ENCODE data around the gene TICRR.

TICRR gene

GRCh38 chr15:89652666-89653065, 77.4 kb downstream of the TICRR start:
- TF ChIP-seq CTCF (IDR thresholded peaks at IDR 0.05) (no peak), ZFX (IDR thresholded peaks at IDR 0.05; ENCODE audit: borderline replicate concordance) (no peak)
- no peak overlapping the region for H3K27ac ChIP-seq

- H3K27ac ChIP-seq = no peak overlapping the region
- no peak for TF ChIP-seq CTCF (IDR thresholded peaks at IDR 0.05)
- no peak for TF ChIP-seq ZFX (IDR thresholded peaks at IDR 0.05; ENCODE audit: borderline replicate concordance)
Observed at GRCh38 chr15:89653578-89653977, 78.3 kb downstream of the TICRR start.

GRCh38 chr15:89654301-89654761, 79.1 kb downstream of the TICRR start:
- H3K27ac ChIP-seq = no peak overlapping the region
- TF ChIP-seq ZFX (IDR thresholded peaks at IDR 0.05; ENCODE audit: borderline replicate concordance) = no peak
- TF ChIP-seq CTCF (IDR thresholded peaks at IDR 0.05) = no peak

- H3K27ac ChIP-seq = no peak within 1 kb of the TSS
- TF ChIP-seq ZFX (IDR thresholded peaks at IDR 0.05; ENCODE audit: borderline replicate concordance) = no peak
- TF ChIP-seq CTCF (IDR thresholded peaks at IDR 0.05) = no peak
Observed at GRCh38 chr15:89654847-89655805, 79.9 kb downstream of the TICRR start, which contains the start of gene KIF7. KIF7 (minus strand) TSS chr15:89655467; CDS start chr15:89652930, 2,537 bp downstream.

- TF ChIP-seq ZFX (IDR thresholded peaks at IDR 0.05; ENCODE audit: borderline replicate concordance) = no peak
- no peak for TF ChIP-seq CTCF (IDR thresholded peaks at IDR 0.05)
- H3K27ac ChIP-seq = no peak overlapping the region
Observed at GRCh38 chr15:89656116-89656815, 81.0 kb downstream of the TICRR start.

GRCh38 chr15:89657686-89658200, 82.5 kb downstream of the TICRR start:
- TF ChIP-seq ZFX (IDR thresholded peaks at IDR 0.05; ENCODE audit: borderline replicate concordance) = no peak
- no peak for TF ChIP-seq CTCF (IDR thresholded peaks at IDR 0.05)
- no peak overlapping the region for H3K27ac ChIP-seq

Measured in 22Rv1 (cell line).